ENCODE measurements around the gene DMWD.
"Not testable (repeated sequence)": the region's sequence is repeated elsewhere in the genome, so short reads cannot be mapped to it uniquely, and the experiment has no call there.

DMWD gene

DNA sequence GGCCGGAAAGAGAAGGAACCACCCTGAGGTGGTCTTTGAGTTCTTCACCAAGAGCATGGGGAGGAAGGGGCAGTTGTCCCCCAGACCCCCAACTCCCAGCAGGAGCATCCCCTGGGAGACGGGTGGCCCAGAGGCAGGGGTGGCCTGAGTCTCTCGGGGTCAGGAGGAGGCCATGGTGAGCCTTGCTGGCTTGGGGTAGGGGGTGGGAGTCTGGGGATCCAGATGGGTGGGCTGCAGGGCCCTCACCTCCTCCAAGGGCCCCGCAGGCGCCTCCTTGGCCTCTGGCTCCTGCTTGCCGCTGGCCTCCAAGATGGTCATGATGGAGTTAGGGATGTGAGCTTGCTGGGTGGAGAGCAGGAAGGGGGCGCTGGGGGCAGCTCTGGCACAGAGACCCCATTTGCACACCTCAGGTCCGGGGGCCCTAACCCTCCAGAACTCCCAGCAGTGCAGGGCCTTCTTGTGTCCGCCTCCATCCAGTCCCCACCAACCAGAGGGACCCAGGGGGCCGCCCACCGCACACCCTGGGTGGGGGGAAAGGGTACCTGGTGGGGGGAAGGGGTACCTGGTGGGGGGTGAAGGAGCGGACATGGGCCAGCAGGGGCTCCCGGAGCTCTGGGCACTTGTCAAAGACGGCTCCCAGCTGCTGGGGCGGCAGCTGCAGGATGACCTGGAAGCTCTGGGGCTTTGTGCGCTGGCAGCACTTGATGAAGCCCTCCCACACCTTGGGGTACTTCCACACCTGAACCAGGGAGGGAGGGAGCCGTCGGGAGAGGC, 23.8 kb upstream of the DMWD start:
- peak in 1 of 14 donors; percentile 24 for DNase-seq

DNA sequence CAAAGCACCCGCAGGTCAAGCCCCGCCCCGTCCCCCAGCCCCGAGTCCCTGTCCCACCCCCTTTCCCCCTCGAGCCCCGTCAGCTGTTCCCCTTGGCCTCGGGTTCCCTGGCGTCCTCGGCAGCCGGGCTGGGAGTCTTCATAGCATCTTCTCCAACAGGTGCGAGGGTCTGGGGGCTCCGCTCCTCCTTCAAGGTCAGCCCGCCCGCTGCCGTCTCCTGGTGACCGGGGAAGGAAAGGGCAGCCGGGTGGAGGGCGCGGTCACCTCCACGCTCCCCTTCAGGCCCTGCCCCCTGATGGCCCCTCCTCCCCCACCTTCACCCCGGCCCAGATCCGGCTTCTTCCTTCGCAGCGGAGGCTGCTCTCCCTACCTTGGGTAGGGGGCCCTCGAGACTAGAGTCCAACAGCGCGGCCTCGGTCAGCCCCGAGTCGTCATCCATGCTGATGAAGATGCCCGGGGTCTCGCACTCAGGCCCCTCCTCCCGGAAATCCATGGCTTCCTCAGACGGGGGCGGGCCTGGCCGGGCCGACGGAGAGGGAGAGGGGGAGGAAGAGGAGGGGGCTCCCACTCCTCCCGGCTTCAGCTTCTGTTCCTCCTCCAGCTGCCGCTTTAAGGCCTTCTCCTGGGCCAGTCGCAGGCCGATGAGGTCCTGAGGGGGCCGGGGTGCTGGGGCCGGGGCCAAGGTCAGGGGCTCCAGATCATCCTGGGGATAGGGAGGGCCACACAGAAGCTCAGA, 23.0 kb upstream of the DMWD start:
- DNase-seq, result peak in 3 of 14 donors; percentile 9 to 27 (median 23)

DNA sequence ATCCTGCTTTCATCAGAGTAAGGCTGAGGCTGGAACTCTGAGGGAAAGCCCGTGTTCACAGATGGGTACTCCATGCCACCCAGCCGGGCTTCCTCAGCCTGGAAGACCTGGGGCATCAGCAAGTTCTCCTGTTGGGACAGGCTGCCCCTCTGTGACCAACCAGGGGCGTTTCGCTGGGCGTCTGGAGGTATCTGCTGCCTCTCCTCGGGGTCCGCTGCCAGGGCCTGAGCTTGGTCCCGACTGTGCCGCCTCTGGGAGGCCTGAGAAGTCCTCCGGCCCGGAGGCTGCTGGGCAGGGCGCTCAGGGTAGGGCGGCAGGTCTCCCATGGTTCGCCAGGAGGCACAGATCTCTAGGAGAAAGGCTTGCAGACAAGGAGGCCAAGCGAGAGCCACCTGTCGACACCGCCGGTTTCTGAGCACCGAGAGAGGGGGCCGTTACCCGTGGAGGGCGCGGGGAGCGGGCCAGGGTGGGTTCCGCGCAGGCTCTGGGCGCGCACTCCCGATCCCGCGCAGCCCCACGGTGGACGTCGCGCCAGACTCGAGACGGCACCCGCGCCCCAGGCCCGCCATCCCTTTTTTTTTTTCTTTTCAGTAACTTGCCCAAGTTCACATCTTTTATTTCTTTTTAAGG, 22.3 kb upstream of the DMWD start, which contains the start of gene RSPH6A:
Gene RSPH6A (minus strand): TSS at position 458 of the 630 bp plus-strand sequence. CDS start 132 bp downstream, at position 326.
- no peak for DNase-seq

DNA sequence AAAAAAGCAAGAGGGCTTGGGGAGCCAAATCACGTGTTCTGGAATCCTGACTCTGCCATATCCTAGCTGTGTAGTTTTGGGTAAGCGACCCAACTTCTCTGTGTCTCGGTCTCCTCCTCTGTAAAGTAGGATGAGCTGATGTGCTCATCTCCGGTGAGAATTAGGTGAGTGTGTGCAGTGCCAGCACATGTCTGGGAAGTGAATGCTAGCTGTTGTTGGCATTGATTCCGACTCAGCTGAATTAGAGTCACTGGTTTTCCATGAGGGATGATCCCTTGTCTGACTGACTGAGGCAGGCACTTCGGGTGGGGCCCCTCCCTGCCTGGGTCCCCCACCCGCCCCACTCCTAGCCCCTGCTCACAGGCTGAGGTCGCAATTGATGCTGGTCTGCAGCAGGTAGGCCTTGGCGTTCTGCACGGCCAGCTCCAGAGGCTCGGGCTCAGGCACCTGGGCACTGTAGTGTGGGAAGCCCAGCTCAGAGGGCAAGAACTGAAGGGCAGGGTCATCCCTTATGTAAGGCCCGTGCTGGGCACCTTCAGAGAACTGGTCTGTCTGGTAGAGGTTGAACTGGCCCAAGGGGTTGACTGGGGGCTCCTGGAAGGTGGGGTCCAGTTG, 21.6 kb upstream of the DMWD start:
- DNase-seq, result no peak

DNA sequence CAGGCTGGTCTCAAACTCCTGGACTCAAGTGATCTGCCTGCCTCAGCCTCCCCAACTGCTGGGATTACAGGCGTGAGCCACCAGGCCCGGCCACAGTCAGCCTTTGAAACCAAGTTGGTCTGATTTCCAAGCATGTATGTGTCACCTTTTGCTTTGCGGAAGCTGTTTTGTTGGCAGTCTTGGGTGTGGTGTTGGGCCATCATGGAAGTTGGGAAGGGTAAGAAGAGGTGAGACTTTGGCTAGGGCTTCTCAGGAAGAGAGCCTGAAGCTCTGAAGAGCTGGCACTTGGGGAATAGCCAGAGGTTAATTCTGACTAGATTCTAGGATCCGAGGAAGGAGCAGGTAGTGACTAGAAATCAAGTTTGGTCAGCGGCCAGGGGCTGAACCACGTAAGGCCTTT, 19.7 kb upstream of the DMWD start:
- no peak for DNase-seq

DNA sequence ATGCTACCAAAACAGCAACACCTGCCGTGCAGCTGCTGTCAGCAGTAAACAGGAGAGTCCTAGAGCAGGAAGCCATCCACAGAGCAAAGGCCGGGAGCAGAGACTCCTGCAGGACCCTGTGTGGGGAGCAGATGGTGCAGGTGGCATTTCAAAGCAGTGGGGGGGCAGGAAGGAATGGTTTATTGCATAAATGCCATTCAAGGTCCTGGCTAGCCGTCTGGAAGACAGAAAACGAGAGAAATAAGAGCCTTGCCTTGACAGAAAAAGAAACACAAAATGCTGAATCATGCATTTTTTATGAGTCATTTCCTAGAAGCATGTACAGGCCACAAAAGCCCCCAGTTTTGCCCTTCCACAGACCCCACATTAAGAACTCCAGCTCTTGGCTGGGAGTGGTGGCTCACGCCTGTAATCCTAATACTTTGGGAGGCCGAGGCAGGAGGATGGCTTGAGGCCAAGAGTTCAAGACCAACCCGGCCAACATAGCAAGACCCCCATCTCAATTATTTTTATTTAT, 17.1 kb upstream of the DMWD start:
- DNase-seq, result no peak

DNA sequence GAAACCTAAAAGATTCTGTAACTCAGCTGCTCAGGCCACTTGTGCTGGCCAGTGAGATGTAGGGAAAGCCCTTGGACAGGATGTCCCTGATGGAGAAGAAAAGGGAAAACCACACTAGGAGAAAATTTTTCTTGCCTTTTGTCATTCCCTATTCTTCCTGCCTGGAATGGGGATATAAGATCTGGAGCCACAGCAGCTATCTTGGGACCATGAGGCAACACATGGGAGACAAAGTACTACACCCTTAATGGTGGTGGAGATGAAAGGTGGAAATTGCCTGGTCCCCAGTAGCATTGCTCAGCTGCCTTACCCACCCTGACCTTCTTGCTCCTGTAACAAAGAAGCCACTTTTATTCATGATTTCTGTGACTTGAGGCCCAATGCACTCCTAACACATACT, 13.1 kb upstream of the DMWD start:
- no peak for DNase-seq

DNA sequence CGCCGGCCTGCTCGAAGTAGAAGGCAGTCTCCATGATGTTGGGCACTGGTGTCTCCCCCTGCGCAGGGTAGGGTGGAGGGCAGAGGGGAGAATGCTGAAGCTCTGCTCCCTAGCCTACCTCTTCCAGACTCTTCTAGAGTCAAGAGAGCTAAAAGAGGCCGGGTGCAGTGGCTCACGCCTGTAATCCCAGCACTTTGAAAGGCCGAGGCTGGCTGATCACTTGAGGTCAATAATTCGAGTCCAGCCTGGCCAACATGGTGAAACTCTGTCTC, 12.2 kb upstream of the DMWD start:
- no peak for DNase-seq

DNA sequence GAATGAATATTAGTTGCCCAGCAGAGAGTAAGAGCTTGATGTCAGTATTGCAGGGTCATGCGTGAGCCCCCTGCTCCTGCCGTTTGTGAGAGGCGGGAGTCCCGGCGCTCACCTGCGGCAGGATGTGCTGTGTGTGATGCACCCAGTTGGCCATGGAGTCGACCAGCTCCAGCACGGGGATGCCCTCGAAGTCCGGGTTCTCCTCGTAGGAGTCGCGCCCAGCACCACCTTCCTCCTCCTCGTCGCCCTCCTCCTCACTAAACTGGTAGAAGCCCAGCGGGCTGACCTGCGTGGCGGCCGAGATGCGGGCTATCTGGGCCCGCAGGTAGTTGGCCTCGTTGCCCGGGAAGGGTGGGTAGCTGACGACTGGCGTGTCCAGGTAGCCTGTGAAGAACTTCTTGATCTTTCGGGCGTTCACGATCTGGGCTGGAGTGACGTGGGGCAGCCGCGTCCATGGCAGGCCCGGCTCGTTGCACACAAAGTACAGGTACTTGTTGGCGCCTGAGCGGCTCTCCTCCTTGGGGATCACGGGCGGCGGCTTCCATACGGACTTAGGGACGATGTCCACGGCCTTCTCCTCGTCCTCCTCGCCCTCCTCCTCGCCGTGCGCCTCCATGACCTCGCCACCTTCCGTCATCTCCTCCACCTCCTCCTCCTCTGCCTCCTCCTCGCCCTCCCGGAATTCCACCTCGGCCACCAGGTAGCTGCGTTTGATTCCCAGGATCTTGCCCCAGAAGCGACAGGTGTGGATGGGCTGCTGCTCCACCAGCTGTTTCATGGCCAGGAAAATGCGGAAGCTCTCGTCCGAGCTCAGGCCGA, 11.7 kb upstream of the DMWD start:
- no peak for DNase-seq

DNA sequence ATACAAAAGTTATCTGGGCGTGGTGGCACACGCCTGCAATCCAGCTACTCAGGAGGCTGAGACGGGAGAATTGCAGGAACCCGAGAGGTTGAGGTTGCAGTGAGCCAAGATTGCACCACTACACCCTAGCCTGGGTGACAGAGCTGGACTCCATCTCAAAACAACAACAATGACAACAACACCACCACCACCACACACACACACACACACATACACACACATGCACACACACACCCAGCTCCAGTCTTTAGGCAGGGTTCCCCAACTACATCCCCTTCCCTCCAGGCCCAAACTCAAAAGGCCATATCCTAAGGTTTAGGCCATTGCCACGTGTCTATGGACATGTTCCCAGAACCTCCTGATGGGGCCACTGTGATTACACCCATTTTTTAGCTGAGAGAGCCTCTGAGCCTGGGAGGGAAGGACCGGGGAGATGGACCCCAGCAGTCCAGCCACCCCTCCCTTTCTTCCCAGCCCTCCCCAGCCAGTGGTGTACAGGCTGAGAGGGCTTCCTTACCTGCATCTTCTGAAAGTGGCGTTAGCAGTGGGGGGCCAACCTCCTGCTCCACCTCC, 9.0 kb upstream of the DMWD start:
- no peak for DNase-seq

DNA sequence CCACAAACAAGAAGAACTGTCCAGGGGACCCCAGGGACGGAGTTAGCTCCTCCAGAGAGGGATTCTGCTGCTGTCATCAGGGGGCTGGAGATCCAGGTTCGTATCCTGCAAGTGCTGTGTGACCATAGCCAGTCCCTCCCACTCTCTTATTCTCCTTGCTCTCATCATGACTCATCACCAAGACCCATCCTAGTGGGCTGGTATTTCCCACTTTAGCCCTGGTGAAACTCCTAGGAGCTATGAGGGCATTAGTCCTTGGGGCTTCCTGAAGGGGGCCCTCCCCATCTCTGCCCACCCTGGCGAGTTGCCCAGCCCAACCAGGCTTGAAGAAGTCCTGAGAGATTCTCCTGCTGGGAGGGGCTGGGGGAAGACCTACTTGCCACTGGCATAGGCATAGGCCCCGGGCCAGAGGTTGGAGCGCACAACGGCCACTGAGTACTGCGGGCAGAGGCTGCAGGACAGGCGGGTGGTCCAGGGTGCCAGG, 7.5 kb upstream of the DMWD start:
- no peak for DNase-seq

DNA sequence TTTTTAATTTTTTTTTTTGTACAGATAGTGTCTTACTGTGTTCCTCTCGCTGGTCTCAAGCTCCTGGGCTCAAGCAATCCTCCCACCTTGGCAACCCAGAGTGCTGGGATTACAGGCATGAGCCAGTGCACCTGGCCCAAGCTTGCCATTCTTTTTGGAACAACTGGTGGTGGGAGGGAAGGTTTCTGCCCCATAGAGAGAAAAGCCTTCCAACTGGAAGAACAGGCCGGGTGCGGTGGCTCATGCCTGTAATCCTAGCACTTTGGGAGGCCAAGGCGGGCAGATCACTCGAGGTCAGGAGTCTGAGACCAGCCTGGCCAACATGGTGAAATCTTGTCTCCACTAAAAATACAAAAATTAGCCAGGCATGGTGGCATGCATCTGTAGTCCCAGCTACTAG, 6.9 kb upstream of the DMWD start:
- DNase-seq, result not testable (repeated sequence)

DNA sequence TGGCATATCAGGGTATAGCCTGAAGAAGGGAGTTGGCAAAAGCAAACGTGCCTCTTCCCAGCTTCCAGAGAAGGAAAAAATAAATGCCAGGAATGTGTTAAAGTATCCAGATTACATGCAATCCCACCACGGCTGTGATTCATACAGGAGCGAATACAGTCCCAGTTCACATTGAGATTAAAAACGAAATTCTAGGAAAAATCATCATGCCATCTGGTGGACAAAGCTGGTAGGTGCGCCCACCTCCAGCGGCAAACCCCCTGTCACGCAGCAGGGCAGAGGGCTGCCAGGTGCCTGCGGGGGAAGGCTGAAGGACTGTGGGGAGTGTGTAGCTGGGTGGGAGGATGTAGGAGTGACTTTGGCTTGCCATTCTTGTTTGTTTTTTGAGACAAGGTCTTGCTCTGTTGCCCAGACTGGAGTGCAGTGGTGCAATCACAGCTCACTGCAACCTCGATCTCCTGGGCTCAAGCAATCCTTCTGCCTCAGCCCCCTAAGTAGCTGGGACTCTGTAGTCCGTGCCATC, 6.4 kb upstream of the DMWD start:
- DNase-seq, result peak in 6 of 14 donors; percentile 8 to 33 (median 27)

DNA sequence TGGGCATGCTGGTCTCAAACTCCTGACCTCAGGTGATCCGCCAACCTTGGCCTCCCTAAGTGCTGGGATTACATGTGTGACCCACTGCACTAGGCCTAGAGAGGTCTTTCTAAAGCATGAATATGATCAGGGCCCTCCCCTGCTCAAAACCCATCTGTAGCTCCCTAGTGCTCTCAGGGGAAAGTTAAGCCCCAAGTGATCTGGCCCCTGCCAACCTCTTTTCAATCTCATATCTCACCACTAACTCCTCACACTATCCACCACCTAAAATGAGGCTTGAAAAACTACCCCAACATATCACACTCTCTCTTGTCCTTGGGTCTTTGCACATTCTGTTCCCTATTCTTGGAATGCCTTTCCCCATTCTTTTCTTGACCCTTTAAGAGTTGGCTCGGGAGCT, 2.0 kb upstream of the DMWD start:
- DNase-seq, result no peak

DNA sequence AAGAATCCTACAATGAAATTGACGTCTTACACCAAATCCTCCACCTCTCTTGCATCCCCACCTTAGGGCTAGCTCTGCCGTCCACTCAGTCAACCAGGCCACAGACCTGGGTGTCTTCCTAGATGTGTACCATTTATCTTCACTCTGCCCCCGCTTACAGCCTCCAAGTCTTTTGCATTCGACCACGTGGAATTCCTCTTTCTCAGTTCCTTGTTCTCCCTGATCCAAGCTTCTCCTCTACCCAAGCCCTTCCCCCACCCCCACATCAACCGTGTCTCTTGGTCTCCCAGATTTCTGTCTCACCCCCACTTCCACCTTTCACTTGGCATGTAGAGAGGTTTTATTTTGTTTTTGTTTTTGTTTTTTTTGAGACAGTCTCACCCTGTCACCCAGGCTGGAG, 1.2 kb upstream of the DMWD start:
- DNase-seq, result no peak

DNA sequence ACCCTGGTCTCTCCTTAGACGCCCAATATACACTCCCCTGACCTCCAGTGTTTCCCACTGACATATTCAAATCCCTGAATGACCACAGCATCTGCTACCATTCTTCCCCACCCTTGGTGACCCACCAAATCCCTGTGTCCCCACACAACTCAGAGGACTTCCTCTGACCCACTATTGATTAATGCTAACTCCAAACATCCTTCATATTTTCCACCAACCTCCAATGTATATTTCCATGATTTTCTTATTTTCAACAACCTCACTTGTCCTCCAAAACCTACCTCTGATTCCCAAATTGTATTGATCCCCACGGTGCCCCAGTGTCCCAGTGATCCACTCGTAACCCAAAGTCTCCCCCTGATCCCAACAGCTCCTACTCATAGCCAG, 526 bp upstream of the DMWD start:
- DNase-seq, result no peak

DNA sequence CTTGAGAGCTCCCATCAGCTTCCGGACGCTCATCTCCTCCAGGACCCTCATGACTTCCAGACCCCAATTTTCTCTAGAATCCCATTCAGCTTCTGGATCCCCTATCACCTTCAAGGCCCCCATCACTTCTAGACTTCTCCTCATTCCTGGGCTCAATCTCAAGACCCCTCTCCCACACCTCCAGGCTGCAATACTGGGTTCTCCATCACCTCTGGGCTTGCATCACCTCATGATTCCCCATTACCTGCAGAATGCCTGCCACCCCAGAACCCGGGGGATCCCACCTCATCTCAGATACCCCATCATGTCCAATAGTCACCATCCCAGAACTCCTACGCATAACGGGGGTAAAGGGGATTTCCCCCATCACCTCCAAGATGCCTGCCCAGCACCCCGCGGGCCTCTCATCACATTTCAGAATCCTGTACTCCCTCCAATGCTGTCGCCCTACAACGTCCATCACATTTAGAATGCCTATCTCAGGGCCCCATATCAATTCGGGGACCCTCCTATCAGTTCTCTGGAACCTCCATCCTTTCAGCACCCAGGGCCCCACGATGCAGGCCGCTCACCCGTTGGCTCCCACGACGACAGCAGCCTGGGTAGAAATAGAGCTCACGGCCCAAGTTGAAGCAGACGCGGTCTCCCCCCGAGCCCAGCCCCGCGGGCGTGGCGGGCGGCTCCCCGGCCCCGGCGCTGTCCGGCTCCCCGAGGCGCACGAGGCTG, 738 bp downstream of the DMWD start:
- DNase-seq, result no peak

DNA sequence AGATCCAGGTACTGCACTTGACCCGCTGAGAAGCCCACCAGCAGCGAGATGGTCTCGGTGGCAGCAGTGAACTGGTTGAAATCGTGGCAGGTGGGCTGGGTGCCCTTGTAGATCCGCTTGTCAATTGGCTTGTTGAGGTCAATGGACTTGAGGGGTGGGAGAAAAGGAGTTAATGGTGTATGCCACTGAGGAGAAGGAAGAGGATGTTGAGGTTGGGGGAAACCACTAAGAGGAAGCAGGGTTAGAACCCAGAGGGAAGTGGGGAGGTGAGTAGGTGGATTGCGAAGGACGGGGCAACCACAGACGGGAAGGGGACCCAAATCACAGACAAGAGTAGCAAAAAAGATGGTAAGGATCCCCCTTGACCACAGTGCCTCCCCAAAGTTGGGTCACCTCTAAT, 1.7 kb downstream of the DMWD start:
- peak in 3 of 14 donors; percentile 12 to 26 (median 18) for DNase-seq

DNA sequence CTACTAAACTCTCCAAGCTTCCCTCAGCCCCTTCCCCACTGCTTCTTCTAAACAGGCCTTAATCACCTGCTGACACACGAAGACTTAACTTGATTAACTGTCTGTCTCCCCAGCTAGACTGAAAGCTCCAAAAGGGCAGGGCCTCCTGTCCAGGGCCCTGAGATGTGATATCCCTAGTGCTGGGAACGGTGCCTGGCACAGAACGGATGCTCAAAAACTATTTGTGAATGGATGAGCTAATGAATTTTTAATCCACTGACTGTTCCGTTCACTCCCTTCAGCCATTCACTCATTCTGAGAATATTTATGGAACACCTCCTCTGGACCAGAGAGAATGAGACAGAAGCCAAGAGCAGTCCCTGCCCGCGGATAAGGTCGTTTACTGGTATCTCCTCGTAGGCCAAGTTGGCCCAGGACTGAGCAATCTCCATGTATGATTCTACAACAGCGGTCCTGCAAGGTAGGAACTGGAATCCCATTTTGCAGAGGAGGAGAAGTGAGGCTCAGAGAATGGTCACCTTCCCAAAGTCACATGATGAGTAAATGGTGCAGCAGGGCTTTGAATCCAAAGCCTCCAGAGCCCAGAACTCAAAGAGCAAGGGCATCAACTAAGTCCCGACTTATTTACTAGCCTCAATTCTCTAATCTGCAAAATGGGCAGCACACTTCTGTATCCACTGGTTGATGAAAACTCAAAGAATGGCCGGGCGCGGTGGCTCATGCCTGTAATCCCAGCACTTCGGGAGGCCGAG, 3.4 kb downstream of the DMWD start:
- no peak for DNase-seq

DNA sequence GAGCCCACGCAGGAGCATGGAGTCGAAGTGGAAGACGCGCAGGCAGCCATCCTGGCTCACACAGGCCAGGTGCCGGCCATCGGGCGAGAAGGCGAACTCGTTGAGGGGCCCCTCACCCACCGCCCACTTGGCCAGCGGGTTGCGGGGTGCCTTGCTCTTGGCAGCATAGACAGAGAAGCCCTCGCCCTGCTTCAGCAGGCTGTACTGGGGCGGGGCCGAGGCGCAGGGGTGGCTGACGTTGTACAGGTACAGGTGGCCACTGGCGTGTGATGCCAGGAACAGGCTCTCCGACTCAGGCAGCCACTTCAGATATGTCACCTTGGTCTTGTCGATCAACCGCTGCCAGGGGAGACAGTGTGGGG, 6.1 kb downstream of the DMWD start:
- DNase-seq, result no peak

Measured in C1 segment of cervical spinal cord (tissue), 14 donors.